Panc1 (cell line): ENCODE measurements around the gene ADARB2. TPM values are rescaled to one million over a fixed set of nuclear protein-coding genes. Genes with fewer than 3 reads are reported as not detected.

ENCODE experiments used
- ATAC-seq: fragments of 200-7000 bp; cut with Tn5 transposase; 2 replicates; pipeline ENCODE4 v1.9.1; 2020; ENCODE audit warnings: mild to moderate bottlenecking, moderate library complexity
- BruUV-seq: library from RNA; stranded (reverse); fragments of 400-500 nt; replicated peaks from 2 replicates; lab custom pipeline; 2021; lab: Mats Ljungman, UMichigan
- CTCF ChIA-PET: fragments of 300-600 bp; sonication (Branson Sonifier 250); formaldehyde crosslinking; loops from one replicate; lab custom pipeline; 2022; ENCODE audit warnings: antibody characterized with exemption; lab: Charles Lee
- POLR2A ChIA-PET: fragments of 300-600 bp; sonication (Branson Sonifier 250); formaldehyde crosslinking; loops from one replicate; lab custom pipeline; 2022; ENCODE audit warnings: antibody characterized with exemption; lab: Charles Lee
- DNase-seq: peaks from one replicate; pipeline ENCODE4 v3.0.0-alpha.2; 2010; ENCODE audit warnings: low read depth, low spot score
- H3K27ac ChIP-seq: 2 replicates; pipeline ENCODE4 v1.5.1; 2011; ENCODE audit warnings: mild to moderate bottlenecking, low read length, inconsistent platforms
- H3K27me3 ChIP-seq: fragments of 200-500 bp; sonication (Bioruptor generic); 2 replicates; pipeline ENCODE4 v1.6.0; 2014; ENCODE audit warnings: low read length, inconsistent platforms; ENCODE audit not compliant: control insufficient read depth, insufficient read depth
- H3K36me3 ChIP-seq: fragments of 200-500 bp; sonication (Bioruptor generic); 2 replicates; pipeline ENCODE4 v1.5.1; 2014; ENCODE audit warnings: inconsistent platforms, mild to moderate bottlenecking, low read length, moderate library complexity; ENCODE audit not compliant: control insufficient read depth, insufficient read depth
- H3K4me1 ChIP-seq: 2 replicates; pipeline ENCODE4 v1.5.1; 2011; ENCODE audit warnings: inconsistent platforms, mild to moderate bottlenecking, low read length, moderate library complexity; ENCODE audit not compliant: control insufficient read depth, insufficient read depth
- H3K4me3 ChIP-seq, 2 experiments: 2 replicates each; pipeline ENCODE4 v1.5.1; 2011 to 2012; ENCODE audit warnings: low read depth in 2 of 2, low read length in 2 of 2, mild to moderate bottlenecking in 2 of 2, inconsistent platforms in 1 of 2, moderate library complexity in 1 of 2
- H3K9me3 ChIP-seq: fragments of 200-500 bp; sonication (Bioruptor generic); 2 replicates; pipeline ENCODE4 v1.5.1; 2014; ENCODE audit warnings: low read depth, mild to moderate bottlenecking, inconsistent platforms, low read length, moderate library complexity; ENCODE audit not compliant: control insufficient read depth, insufficient read depth
- POLR2AphosphoS5 ChIP-seq: IDR thresholded peaks from 2 replicates; pipeline ENCODE4 v1.6.1; 2012; ENCODE audit warnings: mild to moderate bottlenecking, low read depth, low read length, moderate library complexity
- SIN3A ChIP-seq: IDR thresholded peaks from 2 replicates; pipeline ENCODE4 v1.6.1; 2012; ENCODE audit warnings: low read depth, mild to moderate bottlenecking, low read length, moderate library complexity, borderline replicate concordance; ENCODE audit not compliant: insufficient read depth
- TCF7L2 ChIP-seq: IDR thresholded peaks from 2 replicates; pipeline ENCODE4 v1.6.1; 2011; ENCODE audit warnings: mild to moderate bottlenecking, low read depth, low read length, inconsistent platforms
- in situ Hi-C: cut with HindIII; loops from 2 replicates; pipeline ENCODE4 v1.10.0; 2016; ENCODE audit warnings: low sequenced_read_pairs, low pct_unique_long_range_greater_than_20kb
- intact Hi-C: fragments of 100-400 bp; cut with micrococcal nuclease; formaldehyde crosslinking; loops from one replicate; pipeline ENCODE4 v1.10.0; 2022; ENCODE audit not compliant: unreplicated experiment
- total RNA-seq: library from RNA; stranded (reverse); gene quantifications from one replicate; pipeline ENCODE4 v1.2.1, GENCODE V29; 2021; ENCODE audit not compliant: unreplicated experiment
- TF ChIP-seq, protein P1 (sequence below), 2 experiments: IDR thresholded peaks; 2 replicates each; pipeline ENCODE4 v1.6.1; 2011 to 2012; ENCODE audit warnings: low read depth in 2 of 2, control low read depth in 1 of 2, low read length in 1 of 2, mild to moderate bottlenecking in 1 of 2, moderate library complexity in 1 of 2; ENCODE audit not compliant: insufficient read depth in 1 of 2
- TF ChIP-seq, protein P2 (sequence below): fragments of 450-650 bp; IDR thresholded peaks from 2 replicates; pipeline ENCODE4 v1.5.1; 2017; ENCODE audit warnings: mild to moderate bottlenecking

Gene ADARB2
- total RNA-seq, 1 experiment from 2014 or later, result 0.31 TPM

DNA sequence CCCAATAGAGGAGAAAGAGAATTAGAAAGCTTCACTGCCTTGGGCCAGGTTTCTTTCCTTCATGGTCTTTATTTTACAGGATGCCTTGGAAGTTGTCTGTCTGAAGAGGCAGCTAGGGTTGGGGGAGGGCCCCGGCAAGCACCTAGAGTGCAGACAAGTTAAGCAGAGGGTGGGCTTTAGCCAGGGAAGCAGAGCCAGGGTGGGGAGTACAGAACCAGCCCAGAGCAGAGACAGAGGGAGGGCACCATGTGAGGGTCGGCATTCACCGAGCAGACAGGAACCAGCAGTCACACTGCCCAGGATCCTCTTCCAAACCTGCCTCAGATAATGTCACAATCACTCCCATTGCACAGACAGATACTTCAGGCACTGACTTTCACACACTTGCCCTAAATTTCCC lies 75.9 kb downstream of the ADARB2 start:
- no peak for DNase-seq
- Histone ChIP-seq H3K36me3 (no peaks in the 10 kb centered on the region), H3K27ac (no peak overlapping the region), H3K4me1 (no peaks in the 10 kb centered on the region), H3K27me3 (no peaks in the 10 kb centered on the region), H3K4me3 (no peak overlapping the region), H3K9me3 (no peaks in the 10 kb centered on the region)
- POLR2A ChIA-PET, result no interaction called here
- intact Hi-C loops (no loop called here), in situ Hi-C loops (no loop called here)
- ATAC-seq, result no peak
- CTCF ChIA-PET, result no interaction called here
- no peak for TF ChIP-seq TCF7L2
- TF ChIP-seq SIN3A, result no peak
- TF ChIP-seq, protein P1, sequence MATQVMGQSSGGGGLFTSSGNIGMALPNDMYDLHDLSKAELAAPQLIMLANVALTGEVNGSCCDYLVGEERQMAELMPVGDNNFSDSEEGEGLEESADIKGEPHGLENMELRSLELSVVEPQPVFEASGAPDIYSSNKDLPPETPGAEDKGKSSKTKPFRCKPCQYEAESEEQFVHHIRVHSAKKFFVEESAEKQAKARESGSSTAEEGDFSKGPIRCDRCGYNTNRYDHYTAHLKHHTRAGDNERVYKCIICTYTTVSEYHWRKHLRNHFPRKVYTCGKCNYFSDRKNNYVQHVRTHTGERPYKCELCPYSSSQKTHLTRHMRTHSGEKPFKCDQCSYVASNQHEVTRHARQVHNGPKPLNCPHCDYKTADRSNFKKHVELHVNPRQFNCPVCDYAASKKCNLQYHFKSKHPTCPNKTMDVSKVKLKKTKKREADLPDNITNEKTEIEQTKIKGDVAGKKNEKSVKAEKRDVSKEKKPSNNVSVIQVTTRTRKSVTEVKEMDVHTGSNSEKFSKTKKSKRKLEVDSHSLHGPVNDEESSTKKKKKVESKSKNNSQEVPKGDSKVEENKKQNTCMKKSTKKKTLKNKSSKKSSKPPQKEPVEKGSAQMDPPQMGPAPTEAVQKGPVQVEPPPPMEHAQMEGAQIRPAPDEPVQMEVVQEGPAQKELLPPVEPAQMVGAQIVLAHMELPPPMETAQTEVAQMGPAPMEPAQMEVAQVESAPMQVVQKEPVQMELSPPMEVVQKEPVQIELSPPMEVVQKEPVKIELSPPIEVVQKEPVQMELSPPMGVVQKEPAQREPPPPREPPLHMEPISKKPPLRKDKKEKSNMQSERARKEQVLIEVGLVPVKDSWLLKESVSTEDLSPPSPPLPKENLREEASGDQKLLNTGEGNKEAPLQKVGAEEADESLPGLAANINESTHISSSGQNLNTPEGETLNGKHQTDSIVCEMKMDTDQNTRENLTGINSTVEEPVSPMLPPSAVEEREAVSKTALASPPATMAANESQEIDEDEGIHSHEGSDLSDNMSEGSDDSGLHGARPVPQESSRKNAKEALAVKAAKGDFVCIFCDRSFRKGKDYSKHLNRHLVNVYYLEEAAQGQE (IDR thresholded peaks at IDR 0.05; ENCODE audit: insufficient read depth in 1 of 2, low read depth in 2 of 2, low read length in 1 of 2), result no peak
- TF ChIP-seq, protein P2, sequence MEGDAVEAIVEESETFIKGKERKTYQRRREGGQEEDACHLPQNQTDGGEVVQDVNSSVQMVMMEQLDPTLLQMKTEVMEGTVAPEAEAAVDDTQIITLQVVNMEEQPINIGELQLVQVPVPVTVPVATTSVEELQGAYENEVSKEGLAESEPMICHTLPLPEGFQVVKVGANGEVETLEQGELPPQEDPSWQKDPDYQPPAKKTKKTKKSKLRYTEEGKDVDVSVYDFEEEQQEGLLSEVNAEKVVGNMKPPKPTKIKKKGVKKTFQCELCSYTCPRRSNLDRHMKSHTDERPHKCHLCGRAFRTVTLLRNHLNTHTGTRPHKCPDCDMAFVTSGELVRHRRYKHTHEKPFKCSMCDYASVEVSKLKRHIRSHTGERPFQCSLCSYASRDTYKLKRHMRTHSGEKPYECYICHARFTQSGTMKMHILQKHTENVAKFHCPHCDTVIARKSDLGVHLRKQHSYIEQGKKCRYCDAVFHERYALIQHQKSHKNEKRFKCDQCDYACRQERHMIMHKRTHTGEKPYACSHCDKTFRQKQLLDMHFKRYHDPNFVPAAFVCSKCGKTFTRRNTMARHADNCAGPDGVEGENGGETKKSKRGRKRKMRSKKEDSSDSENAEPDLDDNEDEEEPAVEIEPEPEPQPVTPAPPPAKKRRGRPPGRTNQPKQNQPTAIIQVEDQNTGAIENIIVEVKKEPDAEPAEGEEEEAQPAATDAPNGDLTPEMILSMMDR, result no peak
- TF ChIP-seq POLR2AphosphoS5, result no peak
- BruUV-seq, result no TSS peak

DNA sequence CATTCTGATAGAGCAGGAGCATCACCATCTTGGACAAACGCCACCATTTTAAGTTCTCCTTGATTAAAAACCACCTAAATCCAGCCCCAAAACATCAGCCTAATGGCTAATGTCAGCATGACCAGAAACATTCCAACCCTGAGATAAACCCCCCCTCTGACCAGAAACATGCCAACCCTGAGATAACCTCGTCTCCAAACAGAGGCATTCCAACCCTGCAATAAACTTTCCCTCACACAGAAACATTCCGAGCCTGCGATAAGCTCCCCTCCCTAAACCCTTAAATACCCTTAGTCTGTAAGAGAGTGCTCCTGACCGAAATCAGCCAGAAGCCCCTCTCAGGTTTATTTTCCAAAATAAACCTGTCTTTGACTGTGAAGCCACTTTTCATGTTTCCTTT lies 76.5 kb downstream of the ADARB2 start:
- ChIA-PET POLR2A (no interaction called here), CTCF (no interaction called here)
- TF ChIP-seq, protein P1 (IDR thresholded peaks at IDR 0.05; ENCODE audit: insufficient read depth in 1 of 2, low read depth in 2 of 2, low read length in 1 of 2), result no peak
- TF ChIP-seq POLR2AphosphoS5, result no peak
- TF ChIP-seq, protein P2, result no peak
- TF ChIP-seq TCF7L2, result no peak
- no peak for TF ChIP-seq SIN3A
- BruUV-seq, result no TSS peak
- no peak for ATAC-seq
- Histone ChIP-seq H3K4me3 (no peak overlapping the region), H3K9me3 (no peaks in the 10 kb centered on the region), H3K36me3 (no peaks in the 10 kb centered on the region), H3K27me3 (no peaks in the 10 kb centered on the region), H3K4me1 (no peaks in the 10 kb centered on the region), H3K27ac (no peak overlapping the region)
- no peak for DNase-seq
- in situ Hi-C loops, result no loop called here
- intact Hi-C loops, result no loop called here
